ENCODE data around the gene COL15A1.

- TF ChIP-seq SP1 (IDR thresholded peaks at IDR 0.05) = no peak
- TF ChIP-seq ELF4 (IDR thresholded peaks at IDR 0.05) = no peak
- TF ChIP-seq TARDBP (IDR thresholded peaks at IDR 0.05) = no peak
- no peak for TF ChIP-seq L3MBTL2 (conservative IDR thresholded peaks at IDR 0.05)
- no peak for TF ChIP-seq FOXA1 (IDR thresholded peaks at IDR 0.05)
- TF ChIP-seq HDGF (IDR thresholded peaks at IDR 0.05; ENCODE audit: borderline replicate concordance) = no peak
- TF ChIP-seq CTBP1 (IDR thresholded peaks at IDR 0.05; ENCODE audit: borderline replicate concordance) = no peak
Measured at GRCh38 chr9:99037769-99038483, 94.2 kb downstream of the COL15A1 start.
